NB4 (cell line): ENCODE results near the gene RPS6KC1.

Experiments used
- CTCF ChIP-seq: IDR thresholded peaks from one replicate; pipeline ENCODE4 v1.5.1; 2012; ENCODE audit warnings: low read depth, low read length
- POLR2A ChIP-seq: IDR thresholded peaks from 2 replicates; pipeline ENCODE4 v1.6.1; 2011; ENCODE audit warnings: mild to moderate bottlenecking; ENCODE audit not compliant: insufficient read length; ENCODE audit errors: extremely low read depth

DNA sequence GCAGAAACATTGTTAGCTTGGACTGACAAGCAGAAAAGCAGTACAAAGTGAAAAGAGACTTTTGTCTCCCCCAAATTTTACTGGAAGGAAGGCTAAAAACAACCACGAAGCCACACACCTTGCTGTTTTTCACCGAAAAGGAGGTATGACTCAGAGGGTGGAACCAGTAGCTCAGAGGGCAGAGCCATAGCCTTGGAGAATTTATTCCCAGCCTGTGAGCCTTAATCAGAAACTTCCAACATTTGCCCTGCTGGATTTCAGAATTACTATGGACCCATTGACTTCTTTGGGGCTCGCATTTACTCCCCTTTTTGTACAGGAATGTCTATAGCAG is 32.0 kb downstream of the RPS6KC1 start:
- TF ChIP-seq POLR2A = no peak
- no peak for TF ChIP-seq CTCF
